Measurements from ENCODE around the gene DRC7. TPM values are rescaled to one million over a fixed set of nuclear protein-coding genes. Genes with fewer than 3 reads are reported as not detected.
A peak's percentile ranks its signal among the peaks of the same experiment; 100 is the strongest.

Gene DRC7
- total and polyA plus RNA-seq, 10 donors = 0.03 to 2.1 (median 0.15) TPM; not detected in 4

DNA sequence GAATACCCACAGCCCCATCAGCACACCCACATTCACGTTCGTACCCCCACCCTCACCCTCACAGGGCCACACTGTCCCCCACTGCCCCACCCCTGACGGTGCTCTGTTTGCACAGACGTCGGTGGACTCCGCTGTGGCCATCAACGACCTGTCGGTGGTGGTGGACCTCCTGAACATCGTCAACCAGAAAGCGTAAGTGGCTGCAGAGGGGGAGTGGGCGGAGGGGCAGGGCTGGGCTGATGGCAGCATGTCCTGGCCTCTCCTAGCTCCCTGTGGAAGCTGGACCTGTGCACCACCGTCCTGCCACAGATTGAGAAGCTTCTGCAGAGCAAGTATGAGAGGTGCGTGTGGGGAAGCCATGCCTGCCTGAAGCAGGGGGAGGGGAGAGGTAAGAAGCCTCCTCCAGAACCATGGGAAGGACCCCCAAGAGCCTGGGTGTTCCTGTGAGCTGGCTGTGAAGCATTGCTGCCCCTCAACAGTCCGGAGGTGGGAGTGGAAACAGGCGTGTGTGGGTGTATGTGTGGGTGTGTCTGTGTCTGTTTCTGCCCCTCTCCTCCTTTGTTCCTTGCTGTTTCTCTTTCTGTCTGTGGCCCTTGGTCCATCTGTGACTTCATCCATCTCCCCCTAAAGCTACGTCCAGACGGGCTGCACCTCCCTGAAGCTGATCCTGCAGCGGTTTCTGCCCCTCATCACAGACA is 61.3 kb downstream of the DRC7 start:
- TF ChIP-seq CTCF (IDR thresholded peaks at IDR 0.05 in 8 of 11, conservative IDR thresholded peaks at IDR 0.05 in 3 of 11) (no peak), POLR2A (IDR thresholded peaks at IDR 0.05) (no peak), POLR2AphosphoS5 (IDR thresholded peaks at IDR 0.05) (no peak)
- Histone ChIP-seq H3K4me1 (peaks cover 0 to 22% (median 7%) of the 10 kb centered on the region in 6 donors), H3K27me3 (replicated peaks in 1 of 7) (no peaks in the 10 kb centered on the region), H3K27ac (no peak overlapping the region), H3K9me3 (no peaks in the 10 kb centered on the region), H3K4me3 (no peak overlapping the region), H3K36me3 (peaks cover 0 to 98% (median 33%) of the 10 kb centered on the region in 6 donors)
- no peak for DNase-seq
- intact Hi-C loops (cut with DNase I; ENCODE audit: low total_unique reads) = loop anchor here (10.0 kb wide), 2 partner anchors 109 to 249 kb away; partner anchors contain the start of genes USB1 and ZNF319
- WGBS, 5 donors = 83 to 90% (median 86%) methylated on average over 18 of the region's 18 CpGs

DNA sequence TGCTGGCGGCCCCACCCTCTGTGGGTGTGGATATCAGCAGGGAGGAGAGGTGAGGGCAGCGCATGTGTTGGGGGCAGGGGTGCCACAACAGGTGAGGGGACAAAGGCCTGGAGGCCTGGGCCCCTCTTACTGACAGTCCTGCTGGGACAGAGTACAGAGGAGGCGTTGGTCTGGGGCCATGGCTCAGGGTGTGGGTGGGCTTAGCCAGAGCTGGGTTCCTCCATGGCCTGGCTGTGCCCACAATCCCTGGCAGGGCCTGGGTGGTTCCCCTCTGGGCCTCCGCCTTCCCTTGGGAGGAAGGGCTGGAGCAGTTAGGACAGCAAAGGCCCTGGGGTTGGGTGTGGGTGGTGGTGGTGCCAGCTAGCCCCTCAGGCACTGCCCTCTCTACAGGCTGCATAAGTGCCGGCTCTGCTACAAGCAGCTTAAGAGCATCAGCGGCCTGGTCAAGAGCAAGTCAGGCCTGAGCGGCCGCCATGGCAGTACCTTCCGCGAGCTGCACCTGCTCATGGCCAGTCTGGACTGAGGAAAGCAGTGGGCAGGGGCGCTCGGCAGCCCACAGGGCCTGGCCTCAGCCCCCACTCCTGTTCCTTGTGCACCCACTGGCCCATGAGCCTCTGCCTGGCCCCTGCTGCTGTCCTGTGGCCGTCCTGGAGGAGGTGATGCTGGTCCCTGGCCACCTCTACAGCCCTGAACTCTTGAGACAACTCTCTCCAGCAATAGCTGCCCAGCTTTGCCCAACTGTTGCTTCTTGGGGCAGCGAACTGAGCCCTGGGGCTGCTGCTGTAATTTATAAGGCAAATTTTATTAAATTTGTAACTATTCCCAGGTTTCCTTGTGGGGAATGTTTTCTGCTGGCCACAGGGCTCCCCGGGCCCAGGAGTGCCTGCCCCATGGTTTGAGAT is 62.1 kb downstream of the DRC7 start:
- peaks cover 0 to 98% (median 28%) of the 10 kb centered on the region in 6 donors for H3K36me3 ChIP-seq
- intact Hi-C loops (cut with DNase I; ENCODE audit: low total_unique reads) = loop anchor here (10.0 kb wide), 2 partner anchors 108 to 248 kb away; partner anchors contain the start of genes USB1 and ZNF319
- no peak for DNase-seq
- H3K27ac ChIP-seq = peak overlapping the region in 1 of 8 donors; percentile 45
- H3K4me3 ChIP-seq = no peak overlapping the region
- no peaks in the 10 kb centered on the region for H3K27me3 ChIP-seq (replicated peaks in 1 of 7)
- no peak for TF ChIP-seq POLR2AphosphoS5 (IDR thresholded peaks at IDR 0.05)
- TF ChIP-seq POLR2A (IDR thresholded peaks at IDR 0.05) = no peak
- TF ChIP-seq CTCF (IDR thresholded peaks at IDR 0.05 in 8 of 11, conservative IDR thresholded peaks at IDR 0.05 in 3 of 11) = no peak
- peaks cover 0 to 22% (median 7%) of the 10 kb centered on the region in 6 donors for H3K4me1 ChIP-seq
- WGBS, 5 donors = 81 to 86% (median 81%) methylated on average over 7 to 15 of the region's 15 CpGs
- no peaks in the 10 kb centered on the region for H3K9me3 ChIP-seq

DNA sequence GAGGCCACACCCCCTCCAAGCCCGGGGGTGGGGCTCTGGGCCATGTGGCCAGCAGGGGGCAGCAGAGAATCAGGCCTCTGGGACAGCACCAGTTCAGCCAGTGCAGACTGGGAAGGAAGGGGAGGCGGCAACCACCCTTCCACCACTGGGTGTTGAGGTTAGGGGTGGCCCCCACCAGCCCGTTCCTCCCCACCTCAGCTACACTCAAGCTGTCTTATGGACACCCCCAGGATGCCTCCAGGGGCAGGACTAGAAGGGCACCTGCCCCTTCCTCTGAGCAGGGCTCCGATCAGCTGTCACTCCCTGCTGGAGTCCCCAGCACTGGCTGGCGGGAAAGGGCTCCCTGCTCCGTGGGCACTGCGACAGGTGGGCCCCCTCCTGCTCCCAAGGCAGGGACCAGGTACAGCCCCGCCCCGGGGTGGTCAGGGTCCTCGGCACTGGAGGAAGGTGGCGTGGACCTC is 62.8 kb downstream of the DRC7 start:
- H3K4me1 ChIP-seq = peaks cover 0 to 22% (median 7%) of the 10 kb centered on the region in 6 donors
- H3K36me3 ChIP-seq = peaks cover 0 to 98% (median 23%) of the 10 kb centered on the region in 6 donors
- 45 to 73% (median 62%) methylated on average over 4 to 11 of the region's 11 CpGs for WGBS, 5 donors
- DNase-seq = peak; percentile 96
- no peaks in the 10 kb centered on the region for H3K27me3 ChIP-seq (replicated peaks in 1 of 7)
- TF ChIP-seq CTCF (IDR thresholded peaks at IDR 0.05 in 8 of 11, conservative IDR thresholded peaks at IDR 0.05 in 3 of 11) (peak; percentile 81 to 100 (median 98)), POLR2AphosphoS5 (IDR thresholded peaks at IDR 0.05) (peak; percentile 46 to 74 (median 52)), POLR2A (IDR thresholded peaks at IDR 0.05) (no peak)
- peak overlapping the region in 2 of 8 donors; percentile 45 to 48 for H3K27ac ChIP-seq
- H3K4me3 ChIP-seq = no peak overlapping the region
- intact Hi-C loops (cut with DNase I; ENCODE audit: low total_unique reads) = loop anchor here (10.0 kb wide), 2 partner anchors 107 to 247 kb away; partner anchors contain the start of genes USB1 and ZNF319
- H3K9me3 ChIP-seq = no peaks in the 10 kb centered on the region

All from spleen (tissue), 11 donors.